ENCODE data around the gene ZNRF1.

GRCh38 chr16:75071621-75072020 lies 72.8 kb downstream of the ZNRF1 start:
- TF ChIP-seq CTCF (IDR thresholded peaks at IDR 0.05) (no peak), POLR2A (IDR thresholded peaks at IDR 0.05) (no peak)

Data from testis (tissue), 2 donors.